K562 (cell line): ENCODE measurements around the gene ADAM15. TPM values are rescaled to one million over a fixed set of nuclear protein-coding genes. Genes with fewer than 3 reads are reported as not detected.

Experiments used
- ATAC-seq: fragments of 200-7000 bp; cut with Tn5 transposase; 3 replicates; pipeline ENCODE4 v1.9.1; 2020; ENCODE audit warnings: moderate library complexity
- BruUV-seq: library from RNA; stranded (reverse); fragments of 400-500 nt; replicated peaks from 2 replicates; lab custom pipeline; 2021; lab: Mats Ljungman, UMichigan
- CTCF ChIA-PET: fragments of 300-600 bp; formaldehyde crosslinking; extraction: SDS; loops from one replicate; lab custom pipeline; 2021; ENCODE audit warnings: low intra/inter-chr PET ratio; lab: Yijun Ruan, JAX
- POLR2A ChIA-PET: fragments of 300-600, 350-650 bp; sonication (Branson Sonifier 250); formaldehyde crosslinking; extraction: SDS; loops from one replicate; lab custom pipeline; 2021; ENCODE audit warnings: antibody characterized with exemption, inconsistent platforms; lab: Yijun Ruan, JAX
- DNase-seq, 4 experiments: peaks; one replicate each; pipeline versions ENCODE4 v3.0.0 to v3.0.0-alpha.2; 2011 to 2018; ENCODE audit warnings: low spot score in 3 of 4, mixed read lengths in 3 of 4; ENCODE audit errors: extremely low read depth in 1 of 4
- FAIRE-seq: peaks from 2 replicates; lab custom pipeline; 2011; peaks lifted over from hg19 to GRCh38; lab: Jason Lieb, UNC
- H2AFZ ChIP-seq: 2 replicates; pipeline ENCODE4 v1.6.0; 2011; ENCODE audit warnings: low read depth, low read length, control low read depth, inconsistent platforms
- H3K27ac ChIP-seq: fragments of 200-600 bp; 3 replicates; pipeline ENCODE4 v1.8.0; 2011; ENCODE audit warnings: low read depth, mild to moderate bottlenecking, control low read depth, inconsistent platforms, low read length, moderate library complexity, mixed read lengths; ENCODE audit errors: extremely low read depth
- H3K27me3 ChIP-seq, 2 experiments: fragments of 300-600 bp in 1 of 2; 2 replicates in 1 of 2; 3 replicates in 1 of 2; pipeline versions ENCODE4 v1.6.0 to v1.8.0; 2011; ENCODE audit warnings: inconsistent platforms in 2 of 2, low read length in 2 of 2, mild to moderate bottlenecking in 1 of 2, mixed read lengths in 1 of 2, moderate library complexity in 1 of 2; ENCODE audit not compliant: control insufficient read depth in 2 of 2, insufficient read depth in 2 of 2
- H3K36me3 ChIP-seq: fragments of 300-600 bp; 3 replicates; pipeline ENCODE4 v1.8.0; 2011; ENCODE audit warnings: mild to moderate bottlenecking, low read length, inconsistent platforms; ENCODE audit not compliant: control insufficient read depth, insufficient read depth
- H3K4me1 ChIP-seq, 2 experiments: fragments of 200-600 bp in 1 of 2; replicated peaks in 1 of 2; 2 replicates in 1 of 2; 3 replicates in 1 of 2; pipeline versions ENCODE4 v1.5.1 to v1.8.0; 2011; ENCODE audit warnings: inconsistent platforms in 2 of 2, low read length in 2 of 2, mild to moderate bottlenecking in 1 of 2, mixed read lengths in 1 of 2, moderate library complexity in 1 of 2; ENCODE audit not compliant: control insufficient read depth in 2 of 2, insufficient read depth in 2 of 2
- H3K4me2 ChIP-seq: 2 replicates; pipeline ENCODE4 v1.6.1; 2011; ENCODE audit warnings: low read length, control low read depth, inconsistent platforms, mixed read lengths; ENCODE audit not compliant: insufficient read depth
- H3K4me3 ChIP-seq: fragments of 200-600 bp; sonication (generic), shearing (Covaris generic); 2 replicates; pipeline ENCODE4 v1.5.1; 2016; ENCODE audit warnings: control low read depth, inconsistent platforms
- H3K79me2 ChIP-seq: fragments of 200-600 bp; 3 replicates; pipeline ENCODE4 v1.8.0; 2011; ENCODE audit warnings: low read length, inconsistent platforms; ENCODE audit not compliant: control insufficient read depth, insufficient read depth
- H3K9ac ChIP-seq, 2 experiments: 2 replicates each; pipeline versions ENCODE4 v1.6.0 to v1.6.1; 2011; ENCODE audit warnings: low read depth in 2 of 2, low read length in 2 of 2, control low read depth in 1 of 2, inconsistent platforms in 1 of 2, mild to moderate bottlenecking in 1 of 2, mixed read lengths in 1 of 2; ENCODE audit not compliant: insufficient read depth in 1 of 2
- H3K9me1 ChIP-seq: one replicate; pipeline ENCODE4 v1.6.0; 2011; ENCODE audit warnings: inconsistent platforms, mild to moderate bottlenecking, low read length, moderate library complexity; ENCODE audit not compliant: control insufficient read depth, insufficient read depth
- H3K9me3 ChIP-seq: replicated peaks from 2 replicates; pipeline ENCODE4 v1.5.1; 2011; ENCODE audit warnings: low read depth, low read length, inconsistent platforms; ENCODE audit not compliant: control insufficient read depth, insufficient read depth
- H4K20me1 ChIP-seq: replicated peaks from 2 replicates; pipeline ENCODE4 v1.6.1; 2011; ENCODE audit warnings: low read length, inconsistent platforms, mixed read lengths; ENCODE audit not compliant: control insufficient read depth, insufficient read depth
- BHLHE40 ChIP-seq: IDR thresholded peaks from 2 replicates; pipeline ENCODE4 v1.6.1; 2011; ENCODE audit warnings: low read length, improper control_type of control experiment
- BRD4 ChIP-seq: fragments of 200-600 bp; sonication (generic); IDR thresholded peaks from 2 replicates; pipeline ENCODE4 v1.6.1; 2017; ENCODE audit warnings: inconsistent platforms
- CXXC5 ChIP-seq: fragments of 250-450 bp; sonication (Bioruptor Pico); IDR thresholded peaks from 2 replicates; pipeline ENCODE4 v1.8.0; 2022; ENCODE audit warnings: inconsistent platforms, mild to moderate bottlenecking, moderate library complexity
- KDM5B ChIP-seq: fragments of 200-600 bp; sonication (generic); IDR thresholded peaks from 2 replicates; pipeline ENCODE4 v1.6.1; 2012; ENCODE audit warnings: low read depth, mild to moderate bottlenecking, moderate library complexity, low read length, control low read depth, inconsistent platforms; ENCODE audit not compliant: insufficient replicate concordance
- L3MBTL2 ChIP-seq: fragments of 450-650 bp; IDR thresholded peaks from 2 replicates; pipeline ENCODE4 v1.6.1; 2016; ENCODE audit warnings: mild to moderate bottlenecking, moderate library complexity
- MBD2 ChIP-seq: sonication (generic); IDR thresholded peaks from 2 replicates; pipeline ENCODE4 v1.6.1; 2016; ENCODE audit warnings: low read depth, borderline replicate concordance
- MYC ChIP-seq, 2 experiments: fragments of 250-450 bp in 1 of 2; sonication (Bioruptor Pico) in 1 of 2; IDR thresholded peaks; 2 replicates each; pipeline versions ENCODE4 v1.5.1 to v1.6.1; 2012 to 2021; ENCODE audit warnings: low read depth in 2 of 2, borderline replicate concordance in 1 of 2, improper control_type of control experiment in 1 of 2, low read length in 1 of 2, mild to moderate bottlenecking in 1 of 2, moderate library complexity in 1 of 2
- NCOA6 ChIP-seq: fragments of 450-650 bp; IDR thresholded peaks from 2 replicates; pipeline ENCODE4 v1.6.1; 2017; ENCODE audit warnings: mild to moderate bottlenecking
- RAD51 ChIP-seq: fragments of 450-650 bp; IDR thresholded peaks from 2 replicates; pipeline ENCODE4 v1.7.1; 2016; ENCODE audit warnings: low read depth, mild to moderate bottlenecking, borderline replicate concordance
- RFX1 ChIP-seq: fragments of 450-650 bp; IDR thresholded peaks from 2 replicates; pipeline ENCODE4 v1.6.1; 2016; ENCODE audit warnings: mild to moderate bottlenecking, moderate library complexity
- SMARCC2 ChIP-seq: fragments of 450-650 bp; IDR thresholded peaks from 2 replicates; pipeline ENCODE4 v1.6.1; 2017; ENCODE audit warnings: antibody characterized with exemption, moderate library complexity, mild to moderate bottlenecking, low read depth
- ZNF384 ChIP-seq: IDR thresholded peaks from 2 replicates; pipeline ENCODE4 v1.6.1; 2012; ENCODE audit warnings: low read depth, low read length, improper control_type of control experiment
- ZNF444 ChIP-seq: fragments of 250-450 bp; sonication (Bioruptor Pico); IDR thresholded peaks from 2 replicates; pipeline ENCODE4 v1.4.0; 2020; ENCODE audit warnings: mild to moderate bottlenecking, moderate library complexity
- WGBS: fragments of 100-300 bp; shearing (Covaris generic); methylation state at CpG from one replicate; pipeline ENCODE4 v1.1.6; 2016; ENCODE audit warnings: low coverage, mixed read lengths; ENCODE audit not compliant: insufficient coverage; ENCODE audit errors: missing lambda C conversion rate; 5-methylcytosine and 5-hydroxymethylcytosine counted together
- in situ Hi-C: fragments of 300-500 bp; cut with MboI; formaldehyde crosslinking; loops from 4 replicates; pipeline ENCODE4 v1.15.0; 2018; ENCODE audit warnings: inconsistent platforms, mixed read lengths
- intact Hi-C: fragments of 100-400 bp; cut with micrococcal nuclease; formaldehyde crosslinking; loops from 2 replicates; pipeline ENCODE4 v1.14.2; 2022
- polyA plus RNA-seq, 8 experiments: library from polyadenylated mRNA; depleted of rRNA in 4 of 8; stranded (reverse) in 5 of 8; unstranded in 3 of 8; fragments of >200 nt; fragmentation: Nextera tagmentation in 2 of 8; fragmentation: Illumina TruSeq in 1 of 8; extraction: Ambion mirVana in 2 of 8; extraction: Trizol in 1 of 8; gene quantifications; 2 replicates each; pipeline versions ENCODE4 v1.2.1 to v1.2.3, GENCODE V29; 2011 to 2014; ENCODE audit warnings: inconsistent platforms in 1 of 8, missing spikeins in 1 of 8
- total RNA-seq, 7 experiments: library from RNA; depleted of rRNA in 6 of 7; stranded (reverse); fragments of >200 nt in 6 of 7; fragmentation: Illumina TruSeq in 2 of 7; extraction: Trizol in 2 of 7; gene quantifications; 2 replicates each; pipeline versions ENCODE4 v1.2.1 to v1.2.3, GENCODE V29; 2011 to 2021; ENCODE audit warnings: low replicate concordance in 1 of 7
- TF ChIP-seq, protein P1 (sequence below), 2 experiments: IDR thresholded peaks; 2 replicates each; pipeline ENCODE4 v1.6.1; 2012; ENCODE audit warnings: improper control_type of control experiment in 2 of 2, low read depth in 2 of 2, low read length in 2 of 2, borderline replicate concordance in 1 of 2
- TF ChIP-seq, protein P2 (sequence below): sonication (generic); formaldehyde crosslinking; IDR thresholded peaks from 2 replicates; pipeline ENCODE4 v1.9.0; 2022; ENCODE audit warnings: mild to moderate bottlenecking, missing genetic modification reagents
- TF ChIP-seq, protein P3 (sequence below): sonication (generic); formaldehyde crosslinking; IDR thresholded peaks from 2 replicates; pipeline ENCODE4 v1.5.0; 2020; ENCODE audit warnings: missing genetic modification reagents

Gene ADAM15
- total and polyA plus RNA-seq, 9 of the 15 experiments (the other 6 are each of a cell fraction or from before 2014, with no cell fraction given) = 0.69 to 72.3 (median 32.8) TPM

DNA sequence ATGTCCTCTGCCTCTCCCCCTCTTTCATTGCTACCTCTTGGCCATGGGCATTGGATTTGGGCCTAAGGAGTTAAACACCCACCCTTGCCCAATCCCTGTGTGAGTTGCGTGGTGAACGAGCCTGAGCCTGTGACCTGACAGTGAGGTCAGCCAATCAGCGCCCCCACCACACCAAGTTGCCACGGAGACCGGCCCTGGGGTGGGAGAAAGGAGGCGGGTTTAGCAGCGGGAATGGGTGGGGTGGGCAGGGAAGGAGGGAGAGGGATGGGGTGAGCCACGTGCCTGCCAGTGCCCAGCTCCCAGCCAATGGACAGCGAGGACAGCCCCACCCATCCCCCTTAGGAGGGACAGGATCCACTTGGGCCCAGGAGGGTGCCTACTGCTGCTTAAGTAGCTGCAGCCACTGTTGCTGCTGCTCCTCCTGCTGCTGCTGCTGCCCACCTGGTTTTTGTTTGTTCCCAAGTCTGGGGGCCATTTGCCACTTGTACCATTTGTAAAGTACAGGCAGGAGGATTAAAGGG is 39.0 kb upstream of the ADAM15 start:
- H3K4me1 ChIP-seq = peaks cover 73 to 93% of the 10 kb centered on the region in 2 experiments
- in situ Hi-C loops (no loop called here), intact Hi-C loops (no loop called here)
- peak overlapping the region; percentile 19; the same call in 1 of the 2 replicates for H3K4me2 ChIP-seq
- no peaks in the 10 kb centered on the region for H3K27me3 ChIP-seq
- no peaks in the 10 kb centered on the region; the same call in 1 of the 2 replicates for H4K20me1 ChIP-seq
- ChIA-PET CTCF (no interaction called here), POLR2A (interaction anchor here (0.6 to 1.9 kb wide), 12 partner anchors 7 to 1113 kb away, joined by 3 to 8 read pairs (median 3); partner anchors contain the start of genes ADAM15, FLAD1, LENEP and PMVK)
- no peaks in the 10 kb centered on the region for H3K9me1 ChIP-seq
- ATAC-seq = peak; percentile 29
- peaks cover 65% of the 10 kb centered on the region for H3K79me2 ChIP-seq
- H3K9ac ChIP-seq = peak overlapping the region in 1 of 2 experiments; percentile 80; a peak in 2 of 4 replicates
- BruUV-seq = no TSS peak
- WGBS = 11% methylated on average over 3 of the region's 9 CpGs
- no peak overlapping the region for H2AFZ ChIP-seq
- DNase-seq = peak; percentile 76 to 79 (median 78)
- no peak overlapping the region for H3K4me3 ChIP-seq
- peak overlapping the region; percentile 51; the same call in 2 of the 3 replicates for H3K27ac ChIP-seq
- peaks cover 74% of the 10 kb centered on the region; the same call in 2 of the 3 replicates for H3K36me3 ChIP-seq
- FAIRE-seq = peak; percentile 60
- H3K9me3 ChIP-seq = no peaks in the 10 kb centered on the region
- no peak for TF ChIP-seq KDM5B
- no peak for TF ChIP-seq ZNF384
- TF ChIP-seq, protein P1, sequence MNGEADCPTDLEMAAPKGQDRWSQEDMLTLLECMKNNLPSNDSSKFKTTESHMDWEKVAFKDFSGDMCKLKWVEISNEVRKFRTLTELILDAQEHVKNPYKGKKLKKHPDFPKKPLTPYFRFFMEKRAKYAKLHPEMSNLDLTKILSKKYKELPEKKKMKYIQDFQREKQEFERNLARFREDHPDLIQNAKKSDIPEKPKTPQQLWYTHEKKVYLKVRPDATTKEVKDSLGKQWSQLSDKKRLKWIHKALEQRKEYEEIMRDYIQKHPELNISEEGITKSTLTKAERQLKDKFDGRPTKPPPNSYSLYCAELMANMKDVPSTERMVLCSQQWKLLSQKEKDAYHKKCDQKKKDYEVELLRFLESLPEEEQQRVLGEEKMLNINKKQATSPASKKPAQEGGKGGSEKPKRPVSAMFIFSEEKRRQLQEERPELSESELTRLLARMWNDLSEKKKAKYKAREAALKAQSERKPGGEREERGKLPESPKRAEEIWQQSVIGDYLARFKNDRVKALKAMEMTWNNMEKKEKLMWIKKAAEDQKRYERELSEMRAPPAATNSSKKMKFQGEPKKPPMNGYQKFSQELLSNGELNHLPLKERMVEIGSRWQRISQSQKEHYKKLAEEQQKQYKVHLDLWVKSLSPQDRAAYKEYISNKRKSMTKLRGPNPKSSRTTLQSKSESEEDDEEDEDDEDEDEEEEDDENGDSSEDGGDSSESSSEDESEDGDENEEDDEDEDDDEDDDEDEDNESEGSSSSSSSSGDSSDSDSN (IDR thresholded peaks at IDR 0.05; ENCODE audit: borderline replicate concordance in 1 of 2, low read depth in 2 of 2, low read length in 2 of 2) = 0 out of 4 replicates have a peak, but pooled peaks of 1 of the 2 experiments have one; percentile 7
- peak; percentile 88 for TF ChIP-seq RFX1
- TF ChIP-seq MYC (IDR thresholded peaks at IDR 0.05; ENCODE audit: low read depth, low read length) = peak; percentile 14; the same call in 1 of the 2 replicates
- TF ChIP-seq MYC (CRISPR knock-in tag; IDR thresholded peaks at IDR 0.05; ENCODE audit: borderline replicate concordance, low read depth) = no peak
- 0 out of 2 replicates have a peak, but pooled peaks have one; percentile 29 for TF ChIP-seq RAD51
- TF ChIP-seq, protein P2, sequence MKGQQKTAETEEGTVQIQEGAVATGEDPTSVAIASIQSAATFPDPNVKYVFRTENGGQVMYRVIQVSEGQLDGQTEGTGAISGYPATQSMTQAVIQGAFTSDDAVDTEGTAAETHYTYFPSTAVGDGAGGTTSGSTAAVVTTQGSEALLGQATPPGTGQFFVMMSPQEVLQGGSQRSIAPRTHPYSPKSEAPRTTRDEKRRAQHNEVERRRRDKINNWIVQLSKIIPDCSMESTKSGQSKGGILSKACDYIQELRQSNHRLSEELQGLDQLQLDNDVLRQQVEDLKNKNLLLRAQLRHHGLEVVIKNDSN (CRISPR knock-in tag) = peak; percentile 53
- no peak for TF ChIP-seq SMARCC2
- TF ChIP-seq L3MBTL2 = peak; percentile 21; the same call in 1 of the 2 replicates
- no peak for TF ChIP-seq NCOA6
- TF ChIP-seq BHLHE40 = peak; percentile 50; the same call in 1 of the 2 replicates
- TF ChIP-seq ZNF444 (CRISPR knock-in tag) = peak; percentile 79
- TF ChIP-seq, protein P3, sequence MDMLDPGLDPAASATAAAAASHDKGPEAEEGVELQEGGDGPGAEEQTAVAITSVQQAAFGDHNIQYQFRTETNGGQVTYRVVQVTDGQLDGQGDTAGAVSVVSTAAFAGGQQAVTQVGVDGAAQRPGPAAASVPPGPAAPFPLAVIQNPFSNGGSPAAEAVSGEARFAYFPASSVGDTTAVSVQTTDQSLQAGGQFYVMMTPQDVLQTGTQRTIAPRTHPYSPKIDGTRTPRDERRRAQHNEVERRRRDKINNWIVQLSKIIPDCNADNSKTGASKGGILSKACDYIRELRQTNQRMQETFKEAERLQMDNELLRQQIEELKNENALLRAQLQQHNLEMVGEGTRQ (CRISPR knock-in tag) = peak; percentile 48
- TF ChIP-seq CXXC5 (CRISPR knock-in tag) = no peak
- TF ChIP-seq BRD4 = no peak
- peak; percentile 41; the same call in 1 of the 2 replicates for TF ChIP-seq MBD2
